Smooth muscle cell (in vitro differentiated cells): ENCODE measurements around the gene KDM3A. TPM values are rescaled to one million over a fixed set of nuclear protein-coding genes. Genes with fewer than 3 reads are reported as not detected.
"Not testable (repeated sequence)": the region's sequence is repeated elsewhere in the genome, so short reads cannot be mapped to it uniquely, and the experiment has no call there.

Experiments used
- DNase-seq: peaks from one replicate; lab custom pipeline; 2025; ENCODE audit not compliant: unreplicated experiment; lab: John Stamatoyannopoulos, UW
- H2AFZ ChIP-seq: fragments of 200-600 bp; sonication (generic); 2 replicates; pipeline ENCODE4 v1.6.0; 2016; ENCODE audit warnings: antibody characterized with exemption, low read depth, mild to moderate bottlenecking
- H3F3A ChIP-seq: fragments of 200-600 bp; sonication (generic); 2 replicates; pipeline ENCODE4 v1.6.0; 2017; ENCODE audit warnings: antibody characterized with exemption, low read depth
- H3K27ac ChIP-seq: fragments of 200-600 bp; sonication (generic); 2 replicates; pipeline ENCODE4 v1.5.1; 2016; ENCODE audit warnings: low read depth, mild to moderate bottlenecking
- H3K27me3 ChIP-seq: fragments of 200-600 bp; sonication (generic); 2 replicates; pipeline ENCODE4 v1.6.1; 2016; ENCODE audit warnings: low read depth, mild to moderate bottlenecking
- H3K36me3 ChIP-seq: fragments of 200-600 bp; sonication (generic); 2 replicates; pipeline ENCODE4 v1.5.1; 2016; ENCODE audit warnings: low read depth
- H3K4me1 ChIP-seq: fragments of 200-600 bp; sonication (generic); 2 replicates; pipeline ENCODE4 v1.5.1; 2016; ENCODE audit warnings: low read depth
- H3K4me2 ChIP-seq: fragments of 200-600 bp; sonication (generic); 2 replicates; pipeline ENCODE4 v1.6.0; 2016; ENCODE audit warnings: mild to moderate bottlenecking
- H3K4me3 ChIP-seq: fragments of 200-600 bp; sonication (generic); 2 replicates; pipeline ENCODE4 v1.5.1; 2016; ENCODE audit warnings: mild to moderate bottlenecking
- H3K79me2 ChIP-seq: fragments of 200-600 bp; sonication (generic); 2 replicates; pipeline ENCODE4 v1.6.0; 2016; ENCODE audit warnings: low read depth, mild to moderate bottlenecking
- H3K9ac ChIP-seq: fragments of 200-600 bp; sonication (generic); 2 replicates; pipeline ENCODE4 v1.6.0; 2016; ENCODE audit warnings: low read depth
- H3K9me3 ChIP-seq: fragments of 200-600 bp; sonication (generic); replicated peaks from 2 replicates; pipeline ENCODE4 v1.5.1; 2016; ENCODE audit warnings: low read depth
- H4K20me1 ChIP-seq: fragments of 200-600 bp; sonication (generic); 2 replicates; pipeline ENCODE4 v1.6.0; 2016; ENCODE audit warnings: low read depth
- CTCF ChIP-seq: fragments of 200-600 bp; sonication (generic); IDR thresholded peaks from 2 replicates; pipeline ENCODE4 v1.5.1; 2017; ENCODE audit warnings: borderline replicate concordance, mild to moderate bottlenecking, antibody characterized with exemption; ENCODE audit not compliant: insufficient read depth, poor library complexity, severe bottlenecking
- WGBS: methylation state at CpG from one replicate; pipeline ENCODE4 v1.1.7; 2016; ENCODE audit warnings: low lambda C conversion rate; 5-methylcytosine and 5-hydroxymethylcytosine counted together
- polyA plus RNA-seq: library from polyadenylated mRNA; unstranded; fragments of >200 nt; fragmentation: Nextera tagmentation; extraction: Ambion mirVana; gene quantifications from 2 replicates; pipeline ENCODE4 v1.2.1, GENCODE V29; 2016
- total RNA-seq: library from RNA; depleted of rRNA; stranded (reverse); fragments of >200 nt; gene quantifications from 2 replicates; pipeline ENCODE4 v1.2.3, GENCODE V29; 2014

Gene KDM3A
- total and polyA plus RNA-seq, 2 experiments from 2014 or later = 19.6 to 57.5 TPM

- 100% methylated on average over 1 of the region's 1 CpG for WGBS
- DNase-seq = no peak
- H3K36me3 ChIP-seq = peaks cover 24% of the 10 kb centered on the region
Observed at GRCh38 chr2:86492048-86492453, 50.9 kb downstream of the KDM3A start.

GRCh38 chr2:86496391-86496790 lies 55.2 kb downstream of the KDM3A start:
- H3K27me3 ChIP-seq, H3K9me3 ChIP-seq, H3K4me1 ChIP-seq, H2AFZ ChIP-seq, DNase-seq, H3K4me2 ChIP-seq, H3K27ac ChIP-seq, H3K4me3 ChIP-seq, H3K36me3 ChIP-seq, H3F3A ChIP-seq, H3K79me2 ChIP-seq, H3K9ac ChIP-seq, H4K20me1 ChIP-seq: not testable (repeated sequence)
- WGBS = 100% methylated on average over 3 of the region's 3 CpGs

More at GRCh38 chr2:86492048-86492453, 50.9 kb downstream of the KDM3A start:
- no peaks in the 10 kb centered on the region for H3K4me1 ChIP-seq
- H3K79me2 ChIP-seq = no peaks in the 10 kb centered on the region
- no peak overlapping the region for H2AFZ ChIP-seq
- peaks cover 5% of the 10 kb centered on the region for H3F3A ChIP-seq
- no peak for TF ChIP-seq CTCF
- H3K27me3 ChIP-seq = no peaks in the 10 kb centered on the region
- no peak overlapping the region for H3K9ac ChIP-seq
- peaks cover 4% of the 10 kb centered on the region for H4K20me1 ChIP-seq
- no peaks in the 10 kb centered on the region for H3K9me3 ChIP-seq
- H3K27ac ChIP-seq = no peak overlapping the region
- no peak overlapping the region for H3K4me2 ChIP-seq
- H3K4me3 ChIP-seq = no peak overlapping the region

- Histone ChIP-seq H3K27ac (peak overlapping the region; percentile 43), H3K79me2 (no peaks in the 10 kb centered on the region), H3K9me3 (no peaks in the 10 kb centered on the region), H3K4me2 (no peak overlapping the region), H3F3A (no peaks in the 10 kb centered on the region), H3K4me3 (no peak overlapping the region), H3K9ac (no peak overlapping the region), H4K20me1 (no peaks in the 10 kb centered on the region), H3K4me1 (no peaks in the 10 kb centered on the region), H3K36me3 (no peaks in the 10 kb centered on the region), H3K27me3 (no peaks in the 10 kb centered on the region), H2AFZ (no peak overlapping the region)
- TF ChIP-seq CTCF = no peak
- WGBS = 83% methylated on average over 3 of the region's 3 CpGs
- DNase-seq = no peak
Observed at GRCh38 chr2:86498468-86499260, 57.5 kb downstream of the KDM3A start.

GRCh38 chr2:86499326-86499725 lies 58.2 kb downstream of the KDM3A start:
- Histone ChIP-seq H3K36me3 (no peaks in the 10 kb centered on the region), H3K79me2 (no peaks in the 10 kb centered on the region), H3K27me3 (no peaks in the 10 kb centered on the region), H4K20me1 (no peaks in the 10 kb centered on the region), H3K4me2 (no peak overlapping the region), H3K4me3 (no peak overlapping the region), H2AFZ (no peak overlapping the region), H3K27ac (peak overlapping the region; percentile 43), H3F3A (no peaks in the 10 kb centered on the region), H3K9me3 (no peaks in the 10 kb centered on the region), H3K4me1 (no peaks in the 10 kb centered on the region), H3K9ac (no peak overlapping the region)
- no peak for DNase-seq
- no peak for TF ChIP-seq CTCF
- 91% methylated on average over 6 of the region's 6 CpGs for WGBS
